Putamen (tissue), 1 donor: ENCODE results near the gene SFI1.

Source experiments
- DNase-seq: peaks from one replicate; pipeline ENCODE4 v3.0.0-alpha.2; 2016; ENCODE audit warnings: low spot score

SFI1 gene

DNA sequence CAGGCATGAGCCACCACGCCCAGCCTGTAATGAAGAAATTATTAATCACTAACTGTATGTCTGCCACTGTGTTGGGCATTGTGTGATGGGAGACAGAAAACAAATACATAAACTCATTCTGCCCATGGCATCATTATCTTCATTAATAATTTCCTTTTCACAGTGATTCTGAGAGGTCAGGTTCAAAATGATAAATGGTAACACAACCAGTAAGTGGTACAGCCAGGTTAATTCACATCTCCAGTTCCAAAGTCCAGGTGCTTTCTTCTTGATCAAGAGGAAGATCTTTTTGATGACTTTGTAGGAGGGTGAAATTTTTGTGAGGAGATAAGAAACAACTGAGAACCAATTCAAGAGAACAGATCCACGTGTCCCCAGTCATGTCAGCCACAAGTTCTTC is 98.9 kb downstream of the SFI1 start:
- DNase-seq, result no peak

DNA sequence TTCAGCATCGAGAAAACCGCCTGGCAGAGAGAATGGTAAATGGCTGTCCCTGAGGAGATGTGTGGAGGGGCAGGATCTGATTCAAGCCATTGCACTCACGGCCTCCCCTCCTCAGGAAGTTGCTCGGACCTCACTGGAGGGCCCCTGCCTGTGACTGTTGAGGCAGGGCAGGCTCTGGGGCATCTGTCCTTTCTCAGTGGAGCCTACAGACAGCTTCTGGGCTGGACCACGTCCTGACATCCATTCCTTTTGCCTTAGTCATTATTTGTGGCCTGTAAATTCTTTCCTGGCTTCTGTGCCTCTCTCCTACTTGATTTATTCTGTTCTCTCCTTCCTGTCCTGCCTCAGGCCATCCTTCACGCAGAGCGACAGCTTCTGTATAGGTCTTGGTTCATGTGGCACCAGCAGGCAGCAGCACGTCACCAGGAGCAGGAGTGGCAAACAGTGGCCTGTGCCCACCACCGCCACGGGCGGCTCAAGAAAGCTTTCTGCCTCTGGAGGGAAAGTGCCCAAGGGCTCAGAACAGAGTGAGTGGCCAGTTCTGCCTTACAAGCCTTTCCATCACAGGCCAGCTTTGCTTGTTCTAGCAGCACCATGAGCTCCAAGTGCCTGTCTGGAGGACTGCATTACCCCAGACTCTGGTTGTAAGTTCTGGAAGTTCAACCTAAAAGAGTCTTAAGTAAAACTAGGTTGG is 106.1 kb downstream of the SFI1 start:
- no peak for DNase-seq

DNA sequence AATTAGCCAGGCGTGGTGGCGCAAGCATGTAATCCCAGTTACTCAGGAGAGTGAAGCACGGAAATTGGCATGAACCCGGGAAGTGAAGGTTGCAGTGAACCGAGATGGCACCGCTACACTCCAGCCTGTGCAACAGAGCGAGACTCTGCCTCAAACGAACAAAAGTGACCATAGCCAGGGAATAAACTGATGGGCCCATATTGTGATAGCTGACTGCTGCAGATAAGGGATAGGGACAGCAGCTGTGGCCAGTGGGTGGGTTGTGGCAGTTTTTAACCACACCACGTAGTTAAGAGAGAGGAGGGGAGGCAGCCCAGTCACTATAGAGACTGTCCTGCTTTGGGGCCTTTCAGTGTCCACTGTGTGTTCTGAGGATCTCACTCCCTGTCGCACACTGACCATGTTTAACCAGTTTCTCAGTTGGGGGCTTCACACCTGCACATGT is 106.8 kb downstream of the SFI1 start:
- no peak for DNase-seq

DNA sequence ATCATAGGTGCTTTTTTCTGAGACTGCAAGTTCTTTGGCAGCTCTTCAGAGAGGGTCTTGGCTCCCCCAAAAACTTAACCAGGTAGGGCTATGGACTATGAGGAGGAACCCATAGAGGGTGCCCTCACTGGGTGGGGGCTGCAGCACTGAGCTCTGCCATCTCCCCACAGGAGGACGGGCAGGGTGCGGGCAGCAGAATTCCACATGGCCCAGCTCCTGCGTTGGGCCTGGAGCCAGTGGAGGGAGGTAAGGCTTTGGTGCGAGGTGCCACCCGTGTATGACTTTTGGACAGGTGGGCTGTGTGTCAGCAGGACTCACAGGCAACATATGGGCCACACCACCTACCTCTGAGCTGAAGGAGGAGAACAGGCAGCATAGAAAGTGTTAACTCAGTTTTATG is 107.2 kb downstream of the SFI1 start:
- DNase-seq, result no peak

DNA sequence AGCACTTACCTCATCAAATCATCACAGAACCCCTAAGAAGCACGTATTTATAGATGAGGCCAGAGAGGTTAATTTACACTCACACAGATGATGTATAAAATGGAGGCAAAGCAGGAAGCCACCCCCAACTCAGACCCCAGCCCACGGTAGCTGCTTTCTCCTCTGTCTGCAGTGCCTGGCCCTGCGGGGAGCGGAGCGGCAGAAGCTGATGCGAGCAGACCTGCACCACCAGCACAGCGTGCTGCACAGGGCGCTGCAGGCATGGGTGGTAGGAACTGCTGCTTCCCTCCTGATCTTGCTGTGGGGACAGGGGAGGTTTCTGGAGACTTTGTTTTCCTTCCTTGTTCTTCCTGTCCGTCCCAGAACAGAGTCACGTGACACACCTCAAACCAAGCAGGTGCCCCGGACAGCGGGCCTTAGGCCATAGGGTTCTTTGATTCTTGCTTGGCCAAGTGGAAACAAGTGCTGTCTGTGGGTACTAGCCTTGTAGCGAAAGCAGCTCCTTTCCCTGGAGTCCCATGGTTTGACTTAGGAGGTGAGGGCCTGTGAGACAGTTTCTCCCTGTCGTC is 107.9 kb downstream of the SFI1 start:
- no peak for DNase-seq

DNA sequence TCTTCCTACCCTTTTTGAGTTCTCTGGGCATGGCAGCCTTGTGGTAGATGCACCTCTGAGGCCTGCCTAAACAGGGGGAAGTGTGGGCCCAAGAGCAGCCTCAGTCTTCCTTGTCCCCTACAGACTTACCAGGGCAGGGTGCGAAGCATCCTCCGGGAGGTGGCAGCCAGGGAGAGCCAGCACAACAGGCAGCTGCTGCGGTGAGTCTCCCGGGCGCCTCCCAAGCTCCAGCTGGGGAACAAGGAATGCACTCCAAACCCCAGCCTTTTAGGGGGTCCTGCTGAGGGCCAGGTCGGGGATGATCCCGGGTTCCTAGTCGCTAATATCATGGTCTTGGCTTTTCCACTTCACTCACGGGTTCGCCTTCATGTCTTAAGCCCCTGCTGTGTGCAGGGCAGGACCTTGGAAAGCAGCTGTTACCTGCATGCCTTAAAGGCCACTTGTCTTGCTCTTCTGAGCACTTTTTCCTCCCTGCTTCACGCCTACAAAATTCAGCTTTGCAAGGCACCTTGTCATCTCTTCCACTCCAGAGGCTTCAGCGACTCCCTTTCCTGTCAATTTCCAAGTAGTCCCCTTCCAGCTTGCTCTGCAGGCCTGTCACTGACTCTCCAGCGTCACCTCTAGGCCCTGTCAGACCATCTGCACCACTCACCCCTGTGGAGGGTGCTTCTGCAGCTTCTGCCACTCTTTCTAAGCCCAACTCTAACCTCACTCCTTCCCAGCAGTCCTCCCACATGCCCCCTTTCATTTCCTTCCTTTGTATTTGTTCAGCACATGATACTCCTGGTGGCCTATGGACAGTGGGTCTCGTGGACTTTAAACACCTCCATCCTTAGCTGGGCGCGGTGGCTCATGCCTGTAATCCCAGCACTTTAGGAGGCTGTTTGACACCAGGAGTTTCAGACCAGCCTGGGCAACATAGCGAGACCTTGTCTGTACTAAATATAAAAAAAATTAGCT is 108.7 kb downstream of the SFI1 start:
- DNase-seq, result no peak

DNA sequence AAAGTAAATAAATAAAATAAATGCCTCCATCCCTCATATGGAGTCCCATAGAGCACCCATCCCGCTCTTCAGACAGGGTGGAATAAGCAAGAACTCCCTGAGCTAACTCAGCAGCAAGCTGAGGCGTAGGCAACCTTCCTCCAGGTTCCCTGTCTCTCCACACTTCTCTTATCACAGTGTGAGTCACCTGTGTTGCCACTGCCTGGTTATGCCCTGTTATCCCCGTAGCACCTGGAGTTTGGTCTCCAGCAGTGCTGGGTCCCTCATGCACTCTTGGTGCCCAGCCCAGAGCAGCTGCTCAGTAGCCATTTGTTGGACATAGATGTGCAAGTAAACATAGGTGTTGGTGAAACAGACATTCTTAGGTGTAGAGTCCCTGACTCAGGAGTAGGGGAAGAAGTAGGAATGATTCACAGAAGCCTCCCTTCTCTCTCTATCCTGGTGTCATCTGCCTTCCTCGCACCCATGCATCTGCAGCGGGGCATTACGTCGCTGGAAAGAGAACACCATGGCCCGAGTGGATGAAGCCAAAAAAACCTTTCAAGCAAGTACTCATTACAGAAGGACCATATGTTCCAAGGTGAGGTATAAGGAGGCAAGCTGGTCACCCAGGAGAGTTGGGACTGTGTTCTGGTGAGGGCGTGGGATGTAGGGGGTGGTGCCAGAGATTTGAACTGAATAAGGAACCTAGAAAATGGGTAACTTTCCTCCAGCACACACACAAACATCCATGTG is 109.7 kb downstream of the SFI1 start:
- peak; percentile 72 for DNase-seq

DNA sequence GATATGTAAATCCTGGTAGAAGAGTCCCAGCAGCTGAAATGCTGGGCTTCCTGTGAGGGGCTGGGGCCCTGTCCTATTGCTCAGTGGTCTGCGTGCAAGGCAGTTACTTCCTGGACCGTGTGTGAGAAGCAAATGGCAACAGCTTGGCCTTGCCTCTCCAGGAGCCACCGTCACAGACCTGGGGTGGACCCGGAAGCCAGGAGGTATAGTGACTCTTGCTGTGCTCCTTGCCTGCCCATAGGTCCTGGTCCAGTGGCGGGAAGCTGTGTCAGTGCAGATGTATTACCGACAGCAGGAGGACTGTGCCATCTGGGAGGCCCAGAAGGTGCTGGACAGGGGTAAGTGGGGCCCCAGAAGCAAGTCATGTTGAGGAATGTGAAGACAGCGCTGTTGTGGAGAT is 111.4 kb downstream of the SFI1 start:
- no peak for DNase-seq

DNA sequence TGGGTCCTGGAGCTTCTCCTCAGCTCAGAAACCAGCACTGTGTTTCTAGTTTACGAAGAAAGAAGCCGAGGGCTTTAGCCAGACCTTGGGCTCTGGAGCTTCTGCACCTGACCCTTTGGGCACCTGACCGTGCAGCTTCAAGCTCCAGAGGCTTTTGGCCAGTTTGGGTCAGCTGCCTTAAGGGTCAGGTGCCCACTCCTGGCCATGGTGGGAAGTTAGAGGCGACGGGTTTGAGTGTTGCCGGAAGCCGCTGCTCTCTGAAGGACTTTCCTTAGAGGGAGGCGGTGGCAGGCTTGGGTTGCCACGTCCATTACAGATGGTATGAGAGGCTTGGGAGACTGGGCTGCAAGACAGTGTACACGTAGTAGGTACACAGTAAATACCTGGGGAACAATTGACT is 113.4 kb downstream of the SFI1 start:
- no peak for DNase-seq

DNA sequence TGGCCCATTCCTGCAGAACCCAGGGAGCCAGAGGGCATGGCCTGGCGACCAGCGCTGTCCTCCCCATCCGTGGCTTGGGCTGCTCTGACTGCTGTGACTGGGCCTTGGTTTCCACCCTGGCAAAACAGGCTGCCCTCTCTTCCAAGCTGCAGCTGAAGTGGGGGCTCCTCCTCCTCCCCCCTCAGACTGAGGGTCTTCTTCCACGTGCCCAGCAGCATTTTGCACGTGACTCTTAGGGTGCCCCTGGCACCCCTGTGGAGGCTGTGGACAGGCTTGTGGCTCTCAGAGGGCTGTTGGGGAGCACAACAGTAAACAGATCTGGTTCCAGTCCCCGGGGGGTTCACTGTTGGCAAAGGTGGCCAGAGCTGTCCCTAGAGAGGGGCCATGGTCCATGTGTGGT is 114.3 kb downstream of the SFI1 start:
- no peak for DNase-seq

DNA sequence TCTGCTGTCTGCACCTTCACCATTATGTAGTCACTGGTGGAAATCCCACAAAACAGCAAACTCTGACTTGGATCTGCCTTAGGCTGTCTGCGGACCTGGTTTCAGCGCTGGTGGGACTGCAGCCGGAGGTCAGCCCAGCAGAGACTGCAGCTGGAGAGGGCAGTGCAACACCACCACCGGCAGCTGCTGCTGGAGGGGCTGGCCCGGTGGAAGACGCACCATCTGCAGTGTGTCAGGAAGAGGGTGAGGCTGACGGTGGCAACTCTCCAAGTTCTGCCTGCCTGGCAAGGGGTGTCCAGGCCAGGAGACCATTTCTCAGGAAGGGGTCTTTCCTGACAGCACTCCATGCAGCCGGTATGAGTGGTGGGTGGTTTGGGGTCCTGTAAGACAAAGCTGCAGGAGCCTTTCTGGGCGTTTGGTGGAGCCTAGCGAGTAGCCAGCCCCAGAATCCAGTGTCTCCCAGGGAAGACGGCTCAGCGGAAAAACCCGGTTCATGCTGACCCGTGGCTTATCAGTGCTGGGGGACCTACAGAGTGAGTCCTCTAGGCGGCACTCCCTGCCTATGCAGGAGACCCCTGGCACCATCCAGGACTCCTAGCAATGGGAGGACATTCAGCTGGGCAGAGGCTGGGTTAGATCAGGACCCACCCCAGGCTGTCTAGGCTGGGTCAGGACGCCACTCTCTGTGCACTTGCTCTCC is 114.9 kb downstream of the SFI1 start:
- DNase-seq, result no peak

DNA sequence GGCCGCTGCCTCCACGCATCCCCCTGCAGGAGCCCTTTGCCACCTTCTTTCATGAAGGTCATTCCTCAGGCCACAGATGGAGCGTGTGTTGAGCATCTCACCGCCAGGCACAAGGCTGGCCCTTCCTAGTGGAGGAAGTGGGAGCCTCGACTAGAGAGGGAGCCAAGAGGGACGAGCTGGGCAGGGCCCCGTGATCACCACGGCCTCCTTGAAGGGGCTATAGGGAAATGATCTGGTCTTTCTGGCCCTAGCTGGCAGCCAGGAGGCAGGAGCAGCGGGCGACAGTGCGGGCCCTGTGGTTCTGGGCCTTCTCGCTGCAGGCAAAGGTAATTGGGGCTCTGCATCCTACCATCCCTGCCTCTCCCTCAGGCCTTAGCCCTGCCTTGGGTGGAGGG is 116.6 kb downstream of the SFI1 start:
- DNase-seq, result no peak

DNA sequence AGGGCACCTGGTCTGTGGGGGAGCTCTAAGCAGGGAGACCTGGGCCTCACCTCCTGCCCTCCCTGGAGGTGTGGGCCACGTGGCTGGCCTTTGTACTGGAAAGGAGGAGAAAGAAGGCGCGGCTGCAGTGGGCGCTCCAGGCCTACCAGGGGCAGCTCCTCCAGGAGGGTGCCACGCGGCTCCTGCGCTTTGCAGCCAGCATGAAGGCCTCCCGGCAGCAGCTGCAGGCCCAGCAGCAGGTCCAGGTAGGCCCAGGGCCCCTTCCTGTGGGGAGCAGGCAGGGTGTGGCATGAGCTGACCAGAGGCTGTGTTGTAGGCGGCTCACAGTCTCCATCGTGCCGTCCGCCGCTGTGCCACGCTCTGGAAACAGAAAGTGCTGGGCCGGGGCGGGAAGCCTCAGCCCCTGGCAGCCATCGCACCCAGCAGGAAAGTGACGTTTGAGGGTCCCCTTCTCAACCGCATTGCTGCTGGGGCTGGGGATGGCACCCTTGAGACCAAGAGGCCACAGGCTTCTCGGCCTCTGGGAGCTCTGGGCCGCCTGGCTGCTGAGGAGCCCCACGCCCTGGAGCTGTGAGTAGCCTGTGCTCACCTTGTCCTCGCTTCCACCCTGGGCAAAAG is 117.1 kb downstream of the SFI1 start:
- no peak for DNase-seq

DNA sequence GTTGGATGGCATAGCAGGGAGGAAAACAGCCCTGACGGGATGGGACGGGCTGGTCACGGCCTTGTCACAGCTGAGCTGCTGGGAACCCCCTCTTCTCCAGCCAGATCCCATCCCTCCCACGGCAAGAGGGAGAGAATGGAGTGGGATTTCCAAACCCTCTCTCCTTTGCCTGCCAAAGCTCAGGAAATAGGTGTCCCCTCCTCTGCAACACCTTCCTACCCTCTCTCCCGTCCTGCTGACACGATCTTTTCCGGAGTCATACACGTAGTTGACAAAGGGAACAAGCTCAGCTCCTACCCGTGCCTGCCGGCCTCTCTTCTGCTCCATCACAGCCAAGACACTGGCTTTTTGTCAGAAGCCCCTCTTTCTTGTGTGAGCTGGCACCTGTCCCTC is 117.6 kb downstream of the SFI1 start:
- DNase-seq, result no peak

DNA sequence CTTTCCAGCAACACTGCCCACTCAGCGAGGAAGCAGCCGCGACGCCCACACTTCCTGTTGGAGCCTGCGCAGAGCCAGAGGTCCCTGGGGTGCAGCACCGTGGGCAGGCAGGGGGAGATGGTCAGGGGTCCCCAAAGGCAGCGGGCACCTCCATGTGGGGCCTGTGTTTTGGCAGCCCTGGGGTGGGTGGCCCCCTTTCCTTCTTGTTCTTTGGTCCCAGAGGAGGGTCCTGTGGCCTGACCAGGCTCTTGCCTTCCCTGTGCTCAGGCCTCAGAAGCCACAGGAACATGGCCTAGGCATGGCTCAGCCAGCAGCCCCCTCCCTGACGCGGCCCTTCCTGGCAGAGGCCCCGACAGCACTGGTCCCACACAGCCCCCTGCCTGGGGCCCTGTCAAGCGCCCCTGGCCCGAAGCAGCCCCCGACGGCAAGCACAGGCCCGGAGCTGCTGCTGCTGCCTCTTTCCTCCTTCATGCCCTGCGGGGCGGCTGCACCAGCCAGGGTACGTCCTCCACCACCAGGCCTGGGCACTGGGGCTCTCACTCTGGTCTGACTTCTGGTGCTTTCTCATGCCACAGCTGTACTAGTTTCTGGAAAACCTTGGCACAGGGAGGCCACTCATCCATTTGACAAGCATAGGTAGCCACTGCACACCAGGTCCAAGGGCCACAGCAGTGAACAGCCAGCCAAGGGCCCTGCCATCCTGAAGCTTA is 118.6 kb downstream of the SFI1 start:
- DNase-seq, result no peak

DNA sequence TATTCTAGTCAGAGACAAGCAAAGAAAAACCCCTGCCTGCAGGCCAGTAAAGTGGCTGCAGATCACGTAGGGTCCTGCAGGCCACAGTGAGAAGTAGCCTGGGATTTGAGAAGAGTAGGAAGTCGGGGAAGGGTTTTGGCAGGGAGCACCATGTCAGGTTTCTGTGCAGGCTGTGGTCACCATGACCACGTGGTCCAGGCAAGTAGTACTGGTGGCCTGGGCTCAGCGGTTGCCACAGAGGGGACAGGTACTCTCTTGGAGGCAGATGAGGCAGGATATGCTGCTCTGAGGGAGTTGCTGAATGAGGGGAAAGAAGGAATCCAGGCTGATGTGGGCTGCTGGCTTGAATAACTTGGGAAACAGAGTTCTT is 119.1 kb downstream of the SFI1 start:
- DNase-seq, result no peak

DNA sequence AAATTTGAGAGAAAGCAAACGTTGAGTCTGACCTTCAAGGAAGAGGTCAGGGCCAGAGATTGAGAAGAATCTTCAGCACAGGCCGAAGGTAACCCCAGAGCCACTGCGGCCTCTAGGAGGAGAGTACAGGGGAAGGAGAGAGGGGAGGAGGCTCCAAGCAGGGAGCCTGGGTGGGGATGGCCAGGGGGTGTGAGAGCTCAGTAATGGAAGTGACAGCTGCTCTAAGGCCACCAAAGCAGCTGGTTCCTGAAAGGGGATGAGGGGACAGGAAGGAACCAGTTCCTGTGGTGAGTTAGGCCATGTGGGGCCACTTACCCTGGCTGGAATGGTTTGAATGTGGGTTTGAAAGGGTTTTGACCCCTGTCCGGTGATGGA is 119.6 kb downstream of the SFI1 start:
- no peak for DNase-seq

DNA sequence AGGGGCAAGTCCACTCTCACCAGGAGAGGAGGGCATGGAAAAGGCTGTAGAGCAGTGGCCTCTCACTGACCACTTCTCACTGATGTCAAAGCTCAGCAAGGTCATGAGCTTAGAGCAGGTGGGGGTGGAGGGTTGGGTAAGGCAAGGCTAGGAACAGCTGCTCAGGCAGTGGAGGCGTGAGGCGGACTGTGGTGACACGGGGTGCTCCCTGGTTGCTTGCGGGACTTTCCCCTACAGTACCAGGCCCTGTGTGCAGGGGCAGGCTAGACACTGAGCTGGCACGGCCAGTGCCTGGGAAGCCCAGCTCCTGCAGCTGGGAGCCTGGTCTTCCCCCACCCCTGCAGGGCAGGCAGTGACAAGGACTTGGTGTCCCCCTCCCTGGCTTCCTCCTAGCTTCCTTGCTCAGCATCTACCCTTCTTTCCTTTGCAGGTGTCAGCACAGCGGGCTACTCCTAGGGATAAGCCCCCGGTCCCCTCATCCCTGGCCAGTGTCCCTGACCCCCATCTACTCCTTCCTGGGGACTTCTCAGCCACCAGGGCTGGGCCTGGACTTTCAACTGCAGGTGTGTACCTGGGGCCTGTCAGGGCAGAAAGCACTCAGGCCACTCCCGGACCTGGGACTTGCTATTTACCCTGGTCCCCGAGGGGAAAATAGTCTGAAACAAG is 120.1 kb downstream of the SFI1 start:
- no peak for DNase-seq

DNA sequence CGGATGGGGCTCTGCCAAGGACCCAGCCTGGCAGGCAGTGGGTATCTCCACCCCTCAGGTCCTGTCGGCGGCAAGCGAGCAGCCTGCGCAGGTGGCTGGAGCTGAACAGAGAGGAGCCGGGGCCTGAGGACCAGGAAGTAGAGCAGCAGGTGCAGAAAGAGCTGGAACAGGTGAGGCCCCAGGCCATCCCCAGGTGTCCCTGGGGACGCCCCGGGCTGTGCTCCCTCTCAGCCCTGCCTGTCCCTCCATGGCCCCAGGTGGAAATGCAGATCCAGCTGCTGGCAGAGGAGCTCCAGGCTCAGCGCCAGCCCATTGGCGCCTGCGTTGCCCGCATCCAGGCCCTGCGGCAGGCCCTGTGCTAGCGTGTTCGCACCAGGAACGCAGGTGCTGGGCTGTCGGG is 121.7 kb downstream of the SFI1 start:
- no peak for DNase-seq

DNA sequence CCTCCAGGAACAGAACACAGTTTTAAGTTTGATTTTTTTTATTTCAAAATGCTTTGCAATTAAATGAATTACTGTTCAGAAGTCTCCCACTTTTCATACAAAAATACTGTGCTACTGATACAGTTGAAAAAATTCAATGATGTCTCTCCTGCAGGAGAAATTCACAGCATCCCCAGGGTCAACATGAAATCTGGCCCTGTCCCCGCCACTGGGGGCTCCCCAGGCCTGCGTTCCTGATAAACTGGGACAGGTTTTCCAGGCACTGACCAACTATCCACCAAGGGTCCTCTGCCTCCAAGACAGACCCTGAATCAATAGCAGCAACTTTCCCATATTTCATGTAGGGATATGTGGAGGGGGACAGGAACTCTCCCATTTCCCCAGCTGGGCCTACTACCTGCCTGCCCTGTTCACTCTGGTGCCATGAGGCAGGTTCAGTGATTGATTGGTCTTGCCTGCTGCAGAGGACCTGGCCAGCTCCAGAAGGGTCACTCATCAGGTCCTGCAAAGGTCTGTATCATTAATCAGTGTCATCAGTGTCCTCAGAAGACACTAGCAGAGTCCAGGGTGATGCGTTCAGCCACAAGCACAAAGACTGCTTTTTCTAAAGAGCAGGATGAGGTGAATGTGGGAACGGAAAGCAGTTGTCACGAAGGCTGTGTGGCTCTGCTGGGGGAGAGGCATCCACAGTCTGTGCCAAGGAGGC is 122.3 kb downstream of the SFI1 start:
- no peak for DNase-seq
